Measurements from ENCODE around the gene RIN1. TPM values are rescaled to one million over a fixed set of nuclear protein-coding genes. Genes with fewer than 3 reads are reported as not detected.

RIN1 gene
- total and polyA plus RNA-seq, 9 of the 15 experiments (the other 6 are each of a cell fraction or from before 2014, with no cell fraction given) = 0.01 to 1.2 (median 0.45) TPM; not detected in 1

DNA sequence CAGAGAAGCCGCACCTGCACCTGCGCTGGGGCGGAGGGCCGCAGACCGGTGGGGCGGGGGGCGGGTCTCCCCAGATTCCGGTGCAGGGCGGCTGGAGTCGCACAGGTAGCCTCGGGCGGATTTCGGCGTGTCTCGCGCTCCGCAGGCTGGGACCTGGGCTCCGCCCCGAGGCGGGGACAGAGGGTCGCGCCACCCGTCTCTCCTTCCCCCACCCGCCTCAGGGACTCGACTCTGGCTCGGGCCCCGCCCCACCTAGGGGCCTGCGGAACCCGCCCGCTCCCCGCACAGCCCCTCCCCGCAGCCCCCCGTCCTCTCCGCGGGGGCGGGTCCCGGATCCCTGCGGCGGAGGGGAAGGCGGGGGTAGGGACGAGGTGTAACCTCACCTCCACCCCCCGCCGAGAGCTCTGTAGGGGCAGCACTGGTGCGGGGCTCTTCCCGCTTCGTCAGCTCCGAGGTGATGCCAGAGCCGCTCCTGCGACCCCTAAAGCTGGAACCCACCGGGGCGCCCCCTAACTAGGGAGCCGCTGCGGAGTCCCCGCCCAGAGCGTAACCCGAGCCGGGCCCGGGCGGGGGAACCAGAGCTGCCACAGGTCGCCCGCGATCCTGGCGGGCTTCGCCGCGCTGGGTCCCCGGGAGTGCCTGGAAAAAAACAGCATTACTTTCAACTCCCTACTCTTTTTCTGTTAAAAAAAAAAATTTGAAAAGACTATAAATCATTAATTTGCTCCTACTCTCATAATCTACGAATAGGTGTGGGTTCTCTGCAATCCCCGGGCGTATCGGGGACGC, 35.6 kb upstream of the RIN1 start, which contains the start of gene SLC29A2 (continued):
- no peak for TF ChIP-seq MAFG (tag; conservative IDR thresholded peaks at IDR 0.05)
- no peak for TF ChIP-seq FOXK1 (CRISPR knock-in tag; IDR thresholded peaks at IDR 0.05; ENCODE audit: borderline replicate concordance)
- no peak for TF ChIP-seq ZNF165 (CRISPR knock-in tag; IDR thresholded peaks at IDR 0.05; ENCODE audit: borderline replicate concordance)
- TF ChIP-seq ZNF584 (CRISPR knock-in tag; IDR thresholded peaks at IDR 0.05; ENCODE audit: low read depth) = no peak; the same call in 1 of the 2 replicates
- TF ChIP-seq CBX1 (IDR thresholded peaks at IDR 0.05; ENCODE audit: low read depth) = no peak
- TF ChIP-seq MIER1 (IDR thresholded peaks at IDR 0.05; ENCODE audit: low read depth) = no peak
- TF ChIP-seq RBM39 (optimal IDR thresholded peaks at IDR 0.05; ENCODE audit: low read depth, low read length) = no peak
- TF ChIP-seq ZKSCAN1 (IDR thresholded peaks at IDR 0.05; ENCODE audit: low read depth, low read length) = 0 out of 2 replicates have a peak, but pooled peaks have one; percentile 34
- no peak for TF ChIP-seq EZH2 (IDR thresholded peaks at IDR 0.05; ENCODE audit: borderline replicate concordance, low read depth, low read length)
- TF ChIP-seq, protein P1, sequence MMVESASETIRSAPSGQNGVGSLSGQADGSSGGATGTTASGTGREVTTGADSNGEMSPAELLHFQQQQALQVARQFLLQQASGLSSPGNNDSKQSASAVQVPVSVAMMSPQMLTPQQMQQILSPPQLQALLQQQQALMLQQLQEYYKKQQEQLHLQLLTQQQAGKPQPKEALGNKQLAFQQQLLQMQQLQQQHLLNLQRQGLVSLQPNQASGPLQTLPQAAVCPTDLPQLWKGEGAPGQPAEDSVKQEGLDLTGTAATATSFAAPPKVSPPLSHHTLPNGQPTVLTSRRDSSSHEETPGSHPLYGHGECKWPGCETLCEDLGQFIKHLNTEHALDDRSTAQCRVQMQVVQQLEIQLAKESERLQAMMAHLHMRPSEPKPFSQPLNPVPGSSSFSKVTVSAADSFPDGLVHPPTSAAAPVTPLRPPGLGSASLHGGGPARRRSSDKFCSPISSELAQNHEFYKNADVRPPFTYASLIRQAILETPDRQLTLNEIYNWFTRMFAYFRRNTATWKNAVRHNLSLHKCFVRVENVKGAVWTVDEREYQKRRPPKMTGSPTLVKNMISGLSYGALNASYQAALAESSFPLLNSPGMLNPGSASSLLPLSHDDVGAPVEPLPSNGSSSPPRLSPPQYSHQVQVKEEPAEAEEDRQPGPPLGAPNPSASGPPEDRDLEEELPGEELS (CRISPR knock-in tag; IDR thresholded peaks at IDR 0.05; ENCODE audit: borderline replicate concordance) = no peak
- TF ChIP-seq ZNF324 (CRISPR knock-in tag; IDR thresholded peaks at IDR 0.05) = no peak
- 0 out of 2 replicates have a peak, but pooled peaks have one; percentile 56 for TF ChIP-seq CXXC5 (CRISPR knock-in tag; IDR thresholded peaks at IDR 0.05)
- TF ChIP-seq HLTF (IDR thresholded peaks at IDR 0.05) = 0 out of 2 replicates have a peak, but pooled peaks have one; percentile 10
- TF ChIP-seq ESRRB (CRISPR knock-in tag; IDR thresholded peaks at IDR 0.05; ENCODE audit: borderline replicate concordance) = no peak
- TF ChIP-seq PRPF4 (IDR thresholded peaks at IDR 0.05; ENCODE audit: insufficient read depth, low read depth, low read length, poor library complexity, severe bottlenecking) = no peak
- TF ChIP-seq, protein P2, sequence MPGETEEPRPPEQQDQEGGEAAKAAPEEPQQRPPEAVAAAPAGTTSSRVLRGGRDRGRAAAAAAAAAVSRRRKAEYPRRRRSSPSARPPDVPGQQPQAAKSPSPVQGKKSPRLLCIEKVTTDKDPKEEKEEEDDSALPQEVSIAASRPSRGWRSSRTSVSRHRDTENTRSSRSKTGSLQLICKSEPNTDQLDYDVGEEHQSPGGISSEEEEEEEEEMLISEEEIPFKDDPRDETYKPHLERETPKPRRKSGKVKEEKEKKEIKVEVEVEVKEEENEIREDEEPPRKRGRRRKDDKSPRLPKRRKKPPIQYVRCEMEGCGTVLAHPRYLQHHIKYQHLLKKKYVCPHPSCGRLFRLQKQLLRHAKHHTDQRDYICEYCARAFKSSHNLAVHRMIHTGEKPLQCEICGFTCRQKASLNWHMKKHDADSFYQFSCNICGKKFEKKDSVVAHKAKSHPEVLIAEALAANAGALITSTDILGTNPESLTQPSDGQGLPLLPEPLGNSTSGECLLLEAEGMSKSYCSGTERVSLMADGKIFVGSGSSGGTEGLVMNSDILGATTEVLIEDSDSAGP (CRISPR knock-in tag; IDR thresholded peaks at IDR 0.05) = no peak
- TF ChIP-seq NCOA1 (IDR thresholded peaks at IDR 0.05; ENCODE audit: low read depth) = no peak
- no peak for TF ChIP-seq TAF15 (IDR thresholded peaks at IDR 0.05; ENCODE audit: low read depth, low read length)
- TF ChIP-seq SMARCE1 (IDR thresholded peaks at IDR 0.05) = 0 out of 2 replicates have a peak, but pooled peaks have one; percentile 10
- no peak for TF ChIP-seq MEIS2 (IDR thresholded peaks at IDR 0.05; ENCODE audit: partially characterized antibody)

All from K562 (cell line).